HepG2 (cell line): Measurements from ENCODE around the gene ABHD11. TPM values are rescaled to one million over a fixed set of nuclear protein-coding genes. Genes with fewer than 3 reads are reported as not detected.
A peak's percentile ranks its signal among the peaks of the same experiment; 100 is the strongest.

ENCODE experiments used
- ARID2 ChIP-seq: sonication (generic); formaldehyde crosslinking; IDR thresholded peaks from 2 replicates; pipeline ENCODE4 v1.8.1; 2022; ENCODE audit warnings: mild to moderate bottlenecking, missing genetic modification reagents, borderline replicate concordance
- ATM ChIP-seq: fragments of 450-650 bp; IDR thresholded peaks from 2 replicates; pipeline ENCODE4 v1.7.1; 2017; ENCODE audit warnings: mild to moderate bottlenecking, borderline replicate concordance
- NFKBIZ ChIP-seq: IDR thresholded peaks from 2 replicates; pipeline ENCODE4 v1.6.1; 2018; ENCODE audit warnings: missing genetic modification reagents, missing compliant biosample characterization
- NPAS2 ChIP-seq: sonication (generic); formaldehyde crosslinking; IDR thresholded peaks from 2 replicates; pipeline ENCODE4 v1.8.0; 2022; ENCODE audit warnings: mild to moderate bottlenecking, missing genetic modification reagents, borderline replicate concordance
- POGZ ChIP-seq: sonication (generic); formaldehyde crosslinking; IDR thresholded peaks from 2 replicates; pipeline ENCODE4 v1.4.0; 2020; ENCODE audit warnings: mild to moderate bottlenecking, missing genetic modification reagents
- PPARG ChIP-seq: conservative IDR thresholded peaks from 2 replicates; pipeline ENCODE4 v1.6.1; 2016; ENCODE audit warnings: missing biosample characterization, missing genetic modification reagents
- SIX4 ChIP-seq: sonication (generic); formaldehyde crosslinking; IDR thresholded peaks from 2 replicates; pipeline ENCODE4 v1.4.0; 2020; ENCODE audit warnings: missing genetic modification reagents
- ZBTB21 ChIP-seq: sonication (generic); formaldehyde crosslinking; IDR thresholded peaks from 2 replicates; pipeline ENCODE4 v1.4.0; 2020; ENCODE audit warnings: missing genetic modification reagents
- ZMYM4 ChIP-seq: sonication (generic); formaldehyde crosslinking; IDR thresholded peaks from 2 replicates; pipeline ENCODE4 v1.8.1; 2023; ENCODE audit warnings: mild to moderate bottlenecking, missing genetic modification reagents
- ZNF570 ChIP-seq: sonication (generic); formaldehyde crosslinking; IDR thresholded peaks from 2 replicates; pipeline ENCODE4 v1.4.0; 2020; ENCODE audit warnings: mild to moderate bottlenecking, missing genetic modification reagents, borderline replicate concordance
- ZNF616 ChIP-seq: sonication (generic); formaldehyde crosslinking; IDR thresholded peaks from 2 replicates; pipeline ENCODE4 v1.5.0; 2020; ENCODE audit warnings: low read depth, mild to moderate bottlenecking, missing genetic modification reagents
- ZNF761 ChIP-seq: sonication (generic); formaldehyde crosslinking; conservative IDR thresholded peaks from 2 replicates; pipeline ENCODE4 v1.4.0; 2020; ENCODE audit warnings: mild to moderate bottlenecking, missing genetic modification reagents
- polyA plus RNA-seq, 8 experiments: library from polyadenylated mRNA; depleted of rRNA in 3 of 8; stranded (reverse) in 7 of 8; unstranded in 1 of 8; fragments of >200 nt; fragmentation: Illumina TruSeq in 4 of 8; extraction: Trizol in 4 of 8; gene quantifications; 2 replicates each; pipeline versions ENCODE4 v1.2.1 to v1.2.3, GENCODE V29; 2011 to 2016; ENCODE audit warnings: low read depth in 4 of 8, missing spikeins in 1 of 8, mixed read lengths in 1 of 8; ENCODE audit not compliant: insufficient read depth in 1 of 8
- total RNA-seq, 5 experiments: library from RNA; depleted of rRNA; stranded (reverse); fragments of >200 nt; fragmentation: Illumina TruSeq; extraction: Trizol; gene quantifications; 2 replicates each; pipeline ENCODE4 v1.2.3, GENCODE V29; 2016; ENCODE audit warnings: low read depth in 1 of 5
- TF ChIP-seq, protein P1 (sequence below): IDR thresholded peaks from 2 replicates; pipeline ENCODE4 v1.4.0; 2020; ENCODE audit warnings: mild to moderate bottlenecking, missing genetic modification reagents
- TF ChIP-seq, protein P2 (sequence below): sonication (generic); formaldehyde crosslinking; IDR thresholded peaks from 2 replicates; pipeline ENCODE4 v1.5.0; 2020; ENCODE audit warnings: mild to moderate bottlenecking, missing genetic modification reagents, borderline replicate concordance
- TF ChIP-seq, protein P3 (sequence below): sonication (generic); formaldehyde crosslinking; IDR thresholded peaks from 2 replicates; pipeline ENCODE4 v1.4.0; 2020; ENCODE audit warnings: missing genetic modification reagents
- TF ChIP-seq, protein P4 (sequence below): sonication (generic); formaldehyde crosslinking; IDR thresholded peaks from 2 replicates; pipeline ENCODE4 v1.5.0; 2020; ENCODE audit warnings: missing genetic modification reagents, mild to moderate bottlenecking, borderline replicate concordance

ABHD11 gene
- total and polyA plus RNA-seq, 2 of the 13 experiments (the other 11 are each of a cell fraction or from before 2014, with no cell fraction given) = 7.0 to 8.1 TPM

DNA sequence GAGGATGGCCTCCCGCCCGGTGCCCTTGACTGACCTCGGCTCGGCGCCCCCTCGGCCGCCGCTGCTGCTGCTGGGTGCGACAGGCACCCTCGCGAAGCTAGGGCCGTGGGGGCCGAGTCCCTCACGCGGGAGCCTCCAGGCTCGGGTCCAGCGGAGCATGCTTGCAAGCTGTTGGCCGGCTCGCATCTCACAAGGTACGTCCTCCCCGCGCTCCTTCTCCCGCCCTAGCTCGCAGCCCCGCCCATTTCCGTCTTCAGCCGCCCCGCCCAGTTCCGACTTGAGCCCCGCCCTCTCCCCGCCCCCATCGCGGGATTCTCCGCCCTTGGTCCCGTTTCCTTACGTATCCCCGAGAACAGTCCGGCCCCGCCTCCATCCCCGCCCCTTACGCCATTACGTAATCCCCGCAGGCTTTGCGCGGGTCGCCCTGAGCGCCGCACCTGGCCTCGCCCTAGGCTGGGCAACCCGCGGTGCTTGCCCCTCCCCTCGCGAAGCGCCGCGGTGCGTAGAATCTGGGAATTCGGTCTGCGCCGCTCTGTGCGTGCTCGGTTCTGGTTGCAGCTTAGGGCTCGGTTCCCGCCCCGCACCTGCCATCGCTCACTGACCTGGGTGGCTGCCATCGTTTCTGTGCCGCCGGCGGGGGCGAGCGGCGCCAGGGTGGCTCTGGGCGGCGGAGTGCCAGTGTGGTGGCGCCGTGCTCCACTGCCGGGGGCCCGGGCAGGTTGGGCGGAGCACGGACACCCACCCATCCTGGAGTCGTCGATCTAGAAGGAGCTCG, at the start of gene ABHD11 (continued):
- TF ChIP-seq PPARG (CRISPR knock-in tag) = peak; percentile 32; the same call in 1 of the 2 replicates
- TF ChIP-seq ZNF570 (CRISPR knock-in tag) = no peak
- TF ChIP-seq, protein P1, sequence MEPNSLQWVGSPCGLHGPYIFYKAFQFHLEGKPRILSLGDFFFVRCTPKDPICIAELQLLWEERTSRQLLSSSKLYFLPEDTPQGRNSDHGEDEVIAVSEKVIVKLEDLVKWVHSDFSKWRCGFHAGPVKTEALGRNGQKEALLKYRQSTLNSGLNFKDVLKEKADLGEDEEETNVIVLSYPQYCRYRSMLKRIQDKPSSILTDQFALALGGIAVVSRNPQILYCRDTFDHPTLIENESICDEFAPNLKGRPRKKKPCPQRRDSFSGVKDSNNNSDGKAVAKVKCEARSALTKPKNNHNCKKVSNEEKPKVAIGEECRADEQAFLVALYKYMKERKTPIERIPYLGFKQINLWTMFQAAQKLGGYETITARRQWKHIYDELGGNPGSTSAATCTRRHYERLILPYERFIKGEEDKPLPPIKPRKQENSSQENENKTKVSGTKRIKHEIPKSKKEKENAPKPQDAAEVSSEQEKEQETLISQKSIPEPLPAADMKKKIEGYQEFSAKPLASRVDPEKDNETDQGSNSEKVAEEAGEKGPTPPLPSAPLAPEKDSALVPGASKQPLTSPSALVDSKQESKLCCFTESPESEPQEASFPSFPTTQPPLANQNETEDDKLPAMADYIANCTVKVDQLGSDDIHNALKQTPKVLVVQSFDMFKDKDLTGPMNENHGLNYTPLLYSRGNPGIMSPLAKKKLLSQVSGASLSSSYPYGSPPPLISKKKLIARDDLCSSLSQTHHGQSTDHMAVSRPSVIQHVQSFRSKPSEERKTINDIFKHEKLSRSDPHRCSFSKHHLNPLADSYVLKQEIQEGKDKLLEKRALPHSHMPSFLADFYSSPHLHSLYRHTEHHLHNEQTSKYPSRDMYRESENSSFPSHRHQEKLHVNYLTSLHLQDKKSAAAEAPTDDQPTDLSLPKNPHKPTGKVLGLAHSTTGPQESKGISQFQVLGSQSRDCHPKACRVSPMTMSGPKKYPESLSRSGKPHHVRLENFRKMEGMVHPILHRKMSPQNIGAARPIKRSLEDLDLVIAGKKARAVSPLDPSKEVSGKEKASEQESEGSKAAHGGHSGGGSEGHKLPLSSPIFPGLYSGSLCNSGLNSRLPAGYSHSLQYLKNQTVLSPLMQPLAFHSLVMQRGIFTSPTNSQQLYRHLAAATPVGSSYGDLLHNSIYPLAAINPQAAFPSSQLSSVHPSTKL = peak; percentile 44; the same call in 1 of the 2 replicates
- no peak for TF ChIP-seq ATM
- TF ChIP-seq ZNF761 = peak; percentile 78; the same call in 1 of the 2 replicates
- peak; percentile 59; the same call in 1 of the 2 replicates for TF ChIP-seq ZMYM4
- TF ChIP-seq, protein P2, sequence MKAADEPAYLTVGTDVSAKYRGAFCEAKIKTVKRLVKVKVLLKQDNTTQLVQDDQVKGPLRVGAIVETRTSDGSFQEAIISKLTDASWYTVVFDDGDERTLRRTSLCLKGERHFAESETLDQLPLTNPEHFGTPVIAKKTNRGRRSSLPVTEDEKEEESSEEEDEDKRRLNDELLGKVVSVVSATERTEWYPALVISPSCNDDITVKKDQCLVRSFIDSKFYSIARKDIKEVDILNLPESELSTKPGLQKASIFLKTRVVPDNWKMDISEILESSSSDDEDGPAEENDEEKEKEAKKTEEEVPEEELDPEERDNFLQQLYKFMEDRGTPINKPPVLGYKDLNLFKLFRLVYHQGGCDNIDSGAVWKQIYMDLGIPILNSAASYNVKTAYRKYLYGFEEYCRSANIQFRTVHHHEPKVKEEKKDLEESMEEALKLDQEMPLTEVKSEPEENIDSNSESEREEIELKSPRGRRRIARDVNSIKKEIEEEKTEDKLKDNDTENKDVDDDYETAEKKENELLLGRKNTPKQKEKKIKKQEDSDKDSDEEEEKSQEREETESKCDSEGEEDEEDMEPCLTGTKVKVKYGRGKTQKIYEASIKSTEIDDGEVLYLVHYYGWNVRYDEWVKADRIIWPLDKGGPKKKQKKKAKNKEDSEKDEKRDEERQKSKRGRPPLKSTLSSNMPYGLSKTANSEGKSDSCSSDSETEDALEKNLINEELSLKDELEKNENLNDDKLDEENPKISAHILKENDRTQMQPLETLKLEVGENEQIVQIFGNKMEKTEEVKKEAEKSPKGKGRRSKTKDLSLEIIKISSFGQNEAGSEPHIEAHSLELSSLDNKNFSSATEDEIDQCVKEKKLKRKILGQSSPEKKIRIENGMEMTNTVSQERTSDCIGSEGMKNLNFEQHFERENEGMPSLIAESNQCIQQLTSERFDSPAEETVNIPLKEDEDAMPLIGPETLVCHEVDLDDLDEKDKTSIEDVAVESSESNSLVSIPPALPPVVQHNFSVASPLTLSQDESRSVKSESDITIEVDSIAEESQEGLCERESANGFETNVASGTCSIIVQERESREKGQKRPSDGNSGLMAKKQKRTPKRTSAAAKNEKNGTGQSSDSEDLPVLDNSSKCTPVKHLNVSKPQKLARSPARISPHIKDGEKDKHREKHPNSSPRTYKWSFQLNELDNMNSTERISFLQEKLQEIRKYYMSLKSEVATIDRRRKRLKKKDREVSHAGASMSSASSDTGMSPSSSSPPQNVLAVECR = peak; percentile 78; the same call in 1 of the 2 replicates
- TF ChIP-seq SIX4 = 0 out of 2 replicates have a peak, but pooled peaks have one; percentile 32
- TF ChIP-seq ZBTB21 (CRISPR knock-in tag) = no peak
- TF ChIP-seq, protein P3, sequence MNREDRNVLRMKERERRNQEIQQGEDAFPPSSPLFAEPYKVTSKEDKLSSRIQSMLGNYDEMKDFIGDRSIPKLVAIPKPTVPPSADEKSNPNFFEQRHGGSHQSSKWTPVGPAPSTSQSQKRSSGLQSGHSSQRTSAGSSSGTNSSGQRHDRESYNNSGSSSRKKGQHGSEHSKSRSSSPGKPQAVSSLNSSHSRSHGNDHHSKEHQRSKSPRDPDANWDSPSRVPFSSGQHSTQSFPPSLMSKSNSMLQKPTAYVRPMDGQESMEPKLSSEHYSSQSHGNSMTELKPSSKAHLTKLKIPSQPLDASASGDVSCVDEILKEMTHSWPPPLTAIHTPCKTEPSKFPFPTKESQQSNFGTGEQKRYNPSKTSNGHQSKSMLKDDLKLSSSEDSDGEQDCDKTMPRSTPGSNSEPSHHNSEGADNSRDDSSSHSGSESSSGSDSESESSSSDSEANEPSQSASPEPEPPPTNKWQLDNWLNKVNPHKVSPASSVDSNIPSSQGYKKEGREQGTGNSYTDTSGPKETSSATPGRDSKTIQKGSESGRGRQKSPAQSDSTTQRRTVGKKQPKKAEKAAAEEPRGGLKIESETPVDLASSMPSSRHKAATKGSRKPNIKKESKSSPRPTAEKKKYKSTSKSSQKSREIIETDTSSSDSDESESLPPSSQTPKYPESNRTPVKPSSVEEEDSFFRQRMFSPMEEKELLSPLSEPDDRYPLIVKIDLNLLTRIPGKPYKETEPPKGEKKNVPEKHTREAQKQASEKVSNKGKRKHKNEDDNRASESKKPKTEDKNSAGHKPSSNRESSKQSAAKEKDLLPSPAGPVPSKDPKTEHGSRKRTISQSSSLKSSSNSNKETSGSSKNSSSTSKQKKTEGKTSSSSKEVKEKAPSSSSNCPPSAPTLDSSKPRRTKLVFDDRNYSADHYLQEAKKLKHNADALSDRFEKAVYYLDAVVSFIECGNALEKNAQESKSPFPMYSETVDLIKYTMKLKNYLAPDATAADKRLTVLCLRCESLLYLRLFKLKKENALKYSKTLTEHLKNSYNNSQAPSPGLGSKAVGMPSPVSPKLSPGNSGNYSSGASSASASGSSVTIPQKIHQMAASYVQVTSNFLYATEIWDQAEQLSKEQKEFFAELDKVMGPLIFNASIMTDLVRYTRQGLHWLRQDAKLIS (CRISPR knock-in tag) = no peak
- peak; percentile 82 for TF ChIP-seq POGZ (CRISPR knock-in tag)
- TF ChIP-seq ARID2 = 0 out of 2 replicates have a peak, but pooled peaks have one; percentile 52
- TF ChIP-seq, protein P4, sequence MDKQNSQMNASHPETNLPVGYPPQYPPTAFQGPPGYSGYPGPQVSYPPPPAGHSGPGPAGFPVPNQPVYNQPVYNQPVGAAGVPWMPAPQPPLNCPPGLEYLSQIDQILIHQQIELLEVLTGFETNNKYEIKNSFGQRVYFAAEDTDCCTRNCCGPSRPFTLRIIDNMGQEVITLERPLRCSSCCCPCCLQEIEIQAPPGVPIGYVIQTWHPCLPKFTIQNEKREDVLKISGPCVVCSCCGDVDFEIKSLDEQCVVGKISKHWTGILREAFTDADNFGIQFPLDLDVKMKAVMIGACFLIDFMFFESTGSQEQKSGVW (CRISPR knock-in tag) = no peak
- no peak for TF ChIP-seq NFKBIZ (CRISPR knock-in tag)
- TF ChIP-seq ZNF616 = no peak
- no peak for TF ChIP-seq NPAS2 (CRISPR knock-in tag)
